Esophagus muscularis mucosa (tissue), 4 donors: Measurements from ENCODE around the gene SKIC8. TPM values are rescaled to one million over a fixed set of nuclear protein-coding genes. Genes with fewer than 3 reads are reported as not detected.
A peak's percentile ranks its signal among the peaks of the same experiment; 100 is the strongest.

Source experiments
- DNase-seq: peaks from one replicate; pipeline ENCODE4 v3.0.0-alpha.2; 2017; ENCODE audit errors: extremely low spot score
- H3K27ac ChIP-seq, 4 donors: fragments of 200-600 bp; sonication (generic); replicated peaks in 1 of 4; 1 replicate in 3 of 4; 2 replicates in 1 of 4; pipeline ENCODE4 v1.5.1; 2016 to 2019; ENCODE audit warnings: mild to moderate bottlenecking in 1 of 4
- H3K27me3 ChIP-seq, 4 donors: fragments of 200-600 bp; sonication (generic); one replicate each; pipeline versions ENCODE4 v1.5.1 to v1.6.0; 2016 to 2019
- H3K36me3 ChIP-seq, 4 donors: fragments of 200-600 bp; sonication (generic); one replicate each; pipeline ENCODE4 v1.5.1; 2016 to 2019
- H3K4me1 ChIP-seq, 4 donors: fragments of 200-600 bp; sonication (generic); one replicate each; pipeline ENCODE4 v1.5.1; 2016 to 2019
- H3K4me3 ChIP-seq, 4 donors: fragments of 200-600 bp; sonication (generic); 1 replicate in 2 of 4; 2 replicates in 2 of 4; pipeline ENCODE4 v1.5.1; 2016 to 2019; ENCODE audit warnings: mild to moderate bottlenecking in 4 of 4, moderate library complexity in 1 of 4
- H3K9me3 ChIP-seq, 4 donors: fragments of 200-600 bp; sonication (generic); 1 replicate in 3 of 4; 2 replicates in 1 of 4; pipeline ENCODE4 v1.5.1; 2016 to 2019
- CTCF ChIP-seq, 3 experiments: fragments of 200-600 bp in 2 of 3; fragments of 450-650 bp in 1 of 3; sonication (generic) in 2 of 3; IDR thresholded peaks; one replicate each; pipeline ENCODE4 v1.5.1; 2017 to 2019; ENCODE audit warnings: antibody characterized with exemption in 3 of 3, mild to moderate bottlenecking in 2 of 3, moderate library complexity in 1 of 3
- EP300 ChIP-seq: sonication (generic); formaldehyde crosslinking; IDR thresholded peaks from one replicate; pipeline ENCODE4 v1.6.1; 2017; ENCODE audit warnings: antibody characterized with exemption
- POLR2A ChIP-seq: fragments of 450-650 bp; IDR thresholded peaks from one replicate; pipeline ENCODE4 v1.6.1; 2017; ENCODE audit warnings: antibody characterized with exemption, moderate library complexity, mild to moderate bottlenecking, low read depth
- POLR2AphosphoS5 ChIP-seq, 2 donors: sonication (generic); formaldehyde crosslinking; IDR thresholded peaks; one replicate each; pipeline ENCODE4 v1.6.1; 2017; ENCODE audit warnings: antibody characterized with exemption in 2 of 2
- WGBS: methylation state at CpG from one replicate; pipeline ENCODE4 v1.1.5; 2018; 5-methylcytosine and 5-hydroxymethylcytosine counted together
- intact Hi-C: fragments of 100-400 bp; cut with DNase I; formaldehyde crosslinking; loops from one replicate; pipeline ENCODE4 v1.15.1; 2023
- total RNA-seq, 4 donors: library from RNA; depleted of rRNA; stranded (reverse); fragments of >200 nt; gene quantifications; one replicate each; pipeline versions ENCODE4 v1.1.0 to v1.2.1, GENCODE V29; 2016

SKIC8 gene
- total RNA-seq, 4 donors from 2014 or later, result 34.7 to 52.7 (median 42.7) TPM

- Histone ChIP-seq H3K4me3 (no peak overlapping the region), H3K36me3 (no peaks in the 10 kb centered on the region), H3K27ac (no peak overlapping the region), H3K4me1 (peaks cover 0 to 6% (median 5%) of the 10 kb centered on the region in 4 donors), H3K9me3 (no peaks in the 10 kb centered on the region), H3K27me3 (no peaks in the 10 kb centered on the region)
- intact Hi-C loops, result loop anchor here (5.0 kb wide), 3 partner anchors 64 to 284 kb away; no protein-coding TSS in a partner anchor
- TF ChIP-seq EP300 (no peak), POLR2A (no peak), CTCF (IDR thresholded peaks at IDR 0.05) (peak; percentile 87 to 95 (median 88))
- WGBS, result 13% methylated on average over 8 of the region's 12 CpGs
- DNase-seq, result peak; percentile 96
Measured at GRCh38 chr15:78241017-78241416, 58.4 kb downstream of the SKIC8 start.

GRCh38 chr15:78239811-78240210 lies 59.6 kb downstream of the SKIC8 start:
- Histone ChIP-seq H3K27ac (no peak overlapping the region), H3K4me1 (peaks cover 0 to 6% (median 5%) of the 10 kb centered on the region in 4 donors), H3K4me3 (no peak overlapping the region), H3K27me3 (no peaks in the 10 kb centered on the region), H3K36me3 (no peaks in the 10 kb centered on the region), H3K9me3 (no peaks in the 10 kb centered on the region)
- intact Hi-C loops, result loop anchor here (5.0 kb wide), 3 partner anchors 63 to 283 kb away; no protein-coding TSS in a partner anchor
- WGBS, result 92% methylated on average over 5 of the region's 5 CpGs
- no peak for DNase-seq
- TF ChIP-seq POLR2AphosphoS5 (IDR thresholded peaks at IDR 0.05), result no peak
- TF ChIP-seq POLR2A, result no peak
- no peak for TF ChIP-seq CTCF (IDR thresholded peaks at IDR 0.05)
- no peak for TF ChIP-seq EP300

DNA sequence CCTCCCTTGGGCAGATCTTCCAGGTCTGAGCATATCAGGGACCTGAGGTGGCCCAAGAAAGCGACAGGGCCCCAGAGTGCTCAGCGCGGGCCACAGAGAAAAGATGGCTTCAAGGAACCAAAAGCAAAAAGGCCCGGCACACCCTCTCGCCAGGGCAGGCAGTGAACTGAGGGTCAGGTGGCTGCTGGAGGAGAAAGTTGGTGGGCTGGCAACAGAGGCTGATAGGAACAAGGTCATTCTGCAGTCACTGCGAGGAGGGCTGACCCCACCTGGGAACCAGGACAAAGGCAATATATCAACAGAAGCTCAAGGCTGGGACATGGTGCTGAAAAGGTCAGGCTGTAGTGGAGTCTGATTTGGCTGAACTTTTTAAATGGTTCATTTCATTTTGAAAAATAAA lies 62.3 kb downstream of the SKIC8 start:
- H3K4me3 ChIP-seq, result no peak overlapping the region
- no peaks in the 10 kb centered on the region for H3K9me3 ChIP-seq
- peaks cover 0 to 6% (median 0%) of the 10 kb centered on the region in 4 donors for H3K4me1 ChIP-seq
- H3K27me3 ChIP-seq, result peaks cover 0 to 3% (median 0%) of the 10 kb centered on the region in 4 donors
- intact Hi-C loops, result no loop called here
- no peak for DNase-seq
- no peak overlapping the region for H3K27ac ChIP-seq
- 80% methylated on average over 6 of the region's 6 CpGs for WGBS
- H3K36me3 ChIP-seq, result no peaks in the 10 kb centered on the region
- no peak for TF ChIP-seq POLR2AphosphoS5 (IDR thresholded peaks at IDR 0.05)
- no peak for TF ChIP-seq EP300
- no peak for TF ChIP-seq POLR2A
- no peak for TF ChIP-seq CTCF (IDR thresholded peaks at IDR 0.05)

DNA sequence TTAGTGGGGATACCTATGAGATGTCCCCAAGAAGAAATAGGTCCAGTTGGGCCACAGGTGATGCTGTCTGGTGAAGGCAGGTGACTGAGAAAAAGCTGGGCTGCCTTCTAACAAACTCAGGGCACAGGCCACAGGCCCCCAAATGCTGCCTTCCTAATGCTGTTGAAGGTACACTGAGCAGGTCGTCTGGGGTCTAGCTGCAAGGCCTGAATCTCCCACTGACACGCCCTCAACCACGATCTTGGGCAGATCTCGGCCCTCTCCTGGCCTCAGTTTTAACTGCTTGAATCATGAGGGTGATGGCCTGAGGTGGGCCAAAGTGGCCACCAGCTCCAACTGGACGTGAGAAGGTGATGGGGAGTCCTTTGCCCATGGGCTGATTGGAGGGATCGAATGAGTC lies 62.9 kb downstream of the SKIC8 start:
- H3K4me3 ChIP-seq, result no peak overlapping the region
- H3K4me1 ChIP-seq, result peaks cover 0 to 6% (median 0%) of the 10 kb centered on the region in 4 donors
- H3K9me3 ChIP-seq, result no peaks in the 10 kb centered on the region
- H3K36me3 ChIP-seq, result no peaks in the 10 kb centered on the region
- no peak for DNase-seq
- H3K27me3 ChIP-seq, result peaks cover 0 to 3% (median 0%) of the 10 kb centered on the region in 4 donors
- intact Hi-C loops, result no loop called here
- 92% methylated on average over 6 of the region's 6 CpGs for WGBS
- TF ChIP-seq EP300 (no peak), POLR2A (no peak), CTCF (IDR thresholded peaks at IDR 0.05) (no peak), POLR2AphosphoS5 (IDR thresholded peaks at IDR 0.05) (no peak)
- no peak overlapping the region for H3K27ac ChIP-seq

GRCh38 chr15:78234515-78235040 lies 64.8 kb downstream of the SKIC8 start, which contains the start of gene ACSBG1:
Gene ACSBG1 (minus strand): TSS chr15:78234565. CDS start chr15:78234501, 64 bp downstream.
- no peak for DNase-seq
- H3K27me3 ChIP-seq, result peaks cover 0 to 3% (median 0%) of the 10 kb centered on the region in 4 donors
- H3K27ac ChIP-seq, result no peak within 1 kb of the TSS
- no peaks in the 10 kb centered on the region for H3K9me3 ChIP-seq
- TF ChIP-seq POLR2A (no peak), CTCF (IDR thresholded peaks at IDR 0.05) (no peak), EP300 (no peak), POLR2AphosphoS5 (IDR thresholded peaks at IDR 0.05) (no peak)
- H3K36me3 ChIP-seq, result no peaks in the 10 kb centered on the region
- 71% methylated on average over 4 of the region's 6 CpGs for WGBS
- intact Hi-C loops, result no loop called here
- no peak within 1 kb of the TSS for H3K4me3 ChIP-seq
- H3K4me1 ChIP-seq, result no peaks in the 10 kb centered on the region
